ENCODE measurements around the gene EVPL.

Gene EVPL

DNA sequence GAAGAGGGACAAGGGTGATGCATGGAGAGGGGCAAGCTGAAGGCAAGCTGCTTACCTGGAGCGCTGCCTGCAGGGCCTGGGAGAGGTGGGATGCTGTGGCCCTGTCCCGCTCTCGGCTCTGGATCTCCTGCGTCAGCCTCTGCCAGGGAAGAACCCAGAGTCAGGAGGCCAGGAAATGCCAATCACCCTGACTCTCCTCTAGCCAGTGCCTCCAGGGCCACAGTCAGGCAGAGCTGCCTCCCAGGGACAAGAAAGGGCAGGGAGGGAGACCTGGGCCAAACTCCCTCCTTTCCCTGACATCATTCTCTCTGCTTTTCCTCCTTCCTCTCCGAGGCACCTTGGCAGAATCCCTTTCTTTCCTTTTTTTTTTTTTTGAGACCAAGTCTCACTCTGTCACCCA is 15.2 kb downstream of the EVPL start:
- Mint-ChIP-seq H3K27me3 (no peaks in the 10 kb centered on the region), H3K4me3 (no peak overlapping the region), H3K27ac (no peak overlapping the region), H3K36me3 (no peaks in the 10 kb centered on the region), H3K4me1 (peaks cover 6% of the 10 kb centered on the region), H3K9me3 (no peaks in the 10 kb centered on the region)

DNA sequence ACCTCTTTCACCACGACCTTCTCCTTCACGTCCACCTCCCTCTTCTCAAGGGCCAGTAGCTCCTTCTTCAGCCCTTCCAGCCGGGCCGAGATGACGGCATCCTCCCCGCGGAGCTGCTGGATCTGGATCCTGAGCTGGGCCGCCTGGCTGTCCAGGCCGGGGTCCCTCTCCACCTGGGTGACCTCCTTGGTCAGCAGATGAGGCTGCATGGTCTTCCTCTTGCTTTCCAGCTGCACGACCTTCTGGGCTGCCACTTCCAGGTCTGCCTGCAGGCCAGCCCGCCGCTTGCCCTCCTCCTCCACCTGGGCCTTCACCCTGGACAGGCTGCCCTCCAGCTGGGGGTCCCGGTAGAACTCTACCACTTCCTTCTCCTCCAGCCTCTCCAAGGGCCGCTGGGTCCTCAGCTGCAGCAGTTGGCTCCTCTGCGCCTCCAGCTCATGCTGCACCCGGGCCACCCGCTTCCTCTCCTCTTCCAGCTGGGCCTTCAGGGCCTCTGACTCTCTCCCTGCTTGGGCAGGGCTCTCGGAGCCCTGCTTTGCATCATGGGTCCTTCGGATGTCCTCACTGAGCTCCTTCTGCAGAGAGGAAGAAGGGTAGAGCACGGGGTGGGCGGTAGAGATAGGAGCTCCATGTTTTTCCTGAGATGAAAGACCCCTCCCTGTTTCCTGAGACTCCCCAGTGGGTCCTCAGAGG is 17.0 kb downstream of the EVPL start:
- no peaks in the 10 kb centered on the region for H3K9me3 Mint-ChIP-seq
- no peaks in the 10 kb centered on the region for H3K27me3 Mint-ChIP-seq
- H3K4me1 Mint-ChIP-seq, result peaks cover 10% of the 10 kb centered on the region
- no peak overlapping the region for H3K4me3 Mint-ChIP-seq
- H3K36me3 Mint-ChIP-seq, result no peaks in the 10 kb centered on the region
- no peak overlapping the region for H3K27ac Mint-ChIP-seq

GRCh38 chr17:76009447-76009846 is 17.7 kb downstream of the EVPL start:
- no peaks in the 10 kb centered on the region for H3K36me3 Mint-ChIP-seq
- H3K27ac Mint-ChIP-seq, result no peak overlapping the region
- H3K4me3 Mint-ChIP-seq, result no peak overlapping the region
- H3K9me3 Mint-ChIP-seq, result no peaks in the 10 kb centered on the region
- no peaks in the 10 kb centered on the region for H3K27me3 Mint-ChIP-seq
- peaks cover 10% of the 10 kb centered on the region for H3K4me1 Mint-ChIP-seq

DNA sequence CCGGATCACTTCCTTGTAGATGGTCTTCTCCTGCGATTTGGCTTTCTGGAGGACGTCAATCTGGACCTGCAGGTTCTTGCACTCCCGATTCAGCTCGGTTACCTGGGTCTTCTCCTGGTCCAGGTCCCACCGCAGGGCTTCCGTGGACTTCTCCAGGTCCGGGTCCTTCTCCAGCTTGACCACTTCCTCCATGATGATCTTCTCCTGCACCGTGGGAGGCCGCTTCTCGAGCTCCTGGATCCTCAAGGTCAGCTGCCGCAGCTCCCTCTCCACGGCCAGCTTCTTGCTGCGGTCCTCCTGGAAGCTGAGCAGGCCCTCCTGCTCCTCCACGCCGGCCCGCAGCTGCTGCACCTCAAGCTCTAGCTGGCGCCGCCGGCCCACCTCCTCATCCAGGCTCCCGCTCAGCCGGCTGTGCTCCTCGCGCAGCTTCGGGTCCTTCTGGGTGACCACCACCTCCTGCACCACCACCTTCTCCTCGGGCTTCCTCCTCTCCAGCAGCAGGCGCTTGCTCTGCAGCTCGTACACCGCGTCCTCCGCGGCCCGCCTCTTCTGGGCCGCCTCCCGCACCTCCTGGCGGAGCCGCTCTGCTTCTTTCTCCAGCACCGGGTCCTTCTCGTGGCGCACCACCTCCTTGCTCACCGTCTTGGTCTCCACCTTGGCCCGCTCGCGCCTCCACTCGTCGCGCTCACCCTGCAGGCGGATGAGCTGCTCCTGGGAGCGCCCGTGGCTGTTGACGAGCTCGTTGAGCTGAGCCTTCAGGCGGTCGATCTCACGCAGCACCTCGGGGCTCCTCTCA is 18.3 kb downstream of the EVPL start:
- Mint-ChIP-seq H3K36me3 (no peaks in the 10 kb centered on the region), H3K9me3 (no peaks in the 10 kb centered on the region), H3K27ac (no peak overlapping the region), H3K4me1 (peaks cover 4% of the 10 kb centered on the region), H3K27me3 (no peaks in the 10 kb centered on the region), H3K4me3 (no peak overlapping the region)

DNA sequence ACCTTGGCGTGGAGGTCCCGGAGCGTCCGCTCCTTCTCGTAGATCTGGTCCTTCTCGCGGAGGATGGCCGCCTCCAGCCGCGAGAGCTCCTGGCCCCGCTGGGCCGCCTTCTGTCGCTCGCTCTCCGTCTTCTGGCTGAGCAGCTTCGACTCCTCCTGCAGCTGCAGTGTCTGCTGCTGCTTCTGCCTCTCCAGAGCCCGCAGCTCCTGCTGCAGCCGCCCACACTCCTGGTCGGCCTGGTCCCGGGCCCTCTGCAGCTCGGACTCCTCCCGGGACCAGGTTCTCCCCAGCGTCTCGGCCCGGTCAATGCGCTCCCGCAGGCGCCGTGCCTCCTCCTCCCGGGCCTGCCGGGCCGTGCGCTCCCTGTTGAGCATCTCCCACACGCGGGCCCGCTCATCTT is 18.9 kb downstream of the EVPL start:
- Mint-ChIP-seq H3K9me3 (no peaks in the 10 kb centered on the region), H3K4me3 (no peak overlapping the region), H3K27me3 (no peaks in the 10 kb centered on the region), H3K36me3 (no peaks in the 10 kb centered on the region), H3K27ac (no peak overlapping the region), H3K4me1 (peaks cover 4% of the 10 kb centered on the region)

- Mint-ChIP-seq H3K4me1 (peaks cover 4% of the 10 kb centered on the region), H3K9me3 (no peaks in the 10 kb centered on the region), H3K27ac (no peak overlapping the region), H3K4me3 (no peak overlapping the region), H3K27me3 (no peaks in the 10 kb centered on the region), H3K36me3 (no peaks in the 10 kb centered on the region)
These were observed 19.3 kb downstream of the EVPL start for GRCh38 chr17:76007850-76008165.

DNA sequence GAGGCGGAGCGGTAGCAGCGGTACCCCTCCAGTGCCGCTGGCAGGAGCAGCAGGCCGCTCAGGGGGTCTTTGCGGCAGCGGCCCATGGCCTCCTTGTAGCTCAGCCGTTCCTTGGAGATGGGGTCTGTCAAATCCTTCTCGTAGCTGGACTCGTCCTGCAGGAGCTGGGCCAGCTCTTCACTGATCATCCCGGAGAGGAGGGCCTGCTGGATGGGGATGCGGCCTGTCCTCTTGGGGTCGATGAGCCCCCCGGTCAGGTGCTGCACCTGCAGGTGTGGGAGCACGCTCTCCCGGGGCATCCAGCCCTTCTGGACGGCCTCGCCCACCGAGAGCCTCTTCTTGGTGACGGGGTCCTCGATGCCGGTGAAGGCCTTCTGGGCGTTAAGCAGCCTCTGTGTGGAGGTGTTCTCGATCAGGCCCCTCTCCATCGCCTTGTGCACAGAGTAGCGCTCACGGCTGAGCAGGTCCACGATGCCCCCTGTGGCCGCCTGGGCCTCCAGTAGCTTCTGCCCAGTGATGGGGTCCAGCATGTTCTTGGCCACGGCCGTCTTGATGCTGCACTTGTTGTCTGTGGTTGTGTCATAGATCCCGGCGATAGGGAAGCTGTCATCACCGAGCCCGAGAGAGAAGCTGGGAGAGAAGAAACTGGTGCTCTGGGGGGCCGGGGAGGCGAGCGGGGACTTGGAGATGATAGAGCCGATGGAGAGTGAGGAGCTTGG is 19.8 kb downstream of the EVPL start:
- Mint-ChIP-seq H3K27me3 (no peaks in the 10 kb centered on the region), H3K9me3 (no peaks in the 10 kb centered on the region), H3K36me3 (no peaks in the 10 kb centered on the region), H3K27ac (no peak overlapping the region), H3K4me1 (peaks cover 4% of the 10 kb centered on the region), H3K4me3 (no peak overlapping the region)

DNA sequence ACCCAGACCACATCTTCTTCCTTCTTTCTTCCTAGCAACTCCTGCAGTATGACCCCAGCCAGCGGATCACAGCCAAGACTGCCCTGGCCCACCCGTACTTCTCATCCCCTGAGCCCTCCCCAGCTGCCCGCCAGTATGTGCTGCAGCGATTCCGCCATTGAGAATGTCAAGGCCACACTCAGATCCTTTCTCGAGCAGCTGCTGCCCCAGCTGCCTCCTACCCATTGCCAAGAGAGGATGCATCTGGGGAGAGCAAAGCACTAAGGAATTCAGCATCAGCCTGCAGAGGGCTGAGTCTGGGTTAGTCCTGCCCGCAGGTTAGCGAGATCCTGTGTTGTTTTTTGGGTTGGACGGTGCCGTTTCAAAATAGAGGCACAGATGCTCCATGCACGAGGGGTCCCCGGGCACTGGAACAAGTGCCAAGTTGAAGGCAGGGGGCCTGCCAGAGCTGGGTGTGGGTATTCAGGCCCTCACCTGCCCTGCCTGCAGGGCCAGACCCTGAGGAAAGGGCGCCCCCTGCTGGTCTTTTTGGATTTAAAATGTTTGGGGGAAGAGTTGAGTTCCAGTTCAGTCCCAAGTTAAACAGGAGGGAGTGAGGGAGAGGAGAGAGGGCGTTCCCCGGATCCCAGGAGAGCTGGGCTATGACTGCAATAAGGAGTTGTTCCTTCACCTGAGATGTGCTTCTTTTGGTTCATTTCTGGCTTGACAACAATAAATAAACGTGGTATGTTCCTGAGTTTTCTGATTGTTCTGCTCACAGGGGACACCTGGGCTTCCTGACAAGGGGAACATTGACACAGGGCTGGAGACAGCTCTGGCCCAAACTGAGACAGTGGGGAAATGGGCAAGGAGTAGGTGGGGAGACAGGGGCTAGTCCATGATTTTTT is 21.6 kb downstream of the EVPL start:
- Mint-ChIP-seq H3K9me3 (no peaks in the 10 kb centered on the region), H3K36me3 (no peaks in the 10 kb centered on the region), H3K4me3 (no peak overlapping the region), H3K4me1 (peaks cover 4% of the 10 kb centered on the region), H3K27me3 (no peaks in the 10 kb centered on the region), H3K27ac (no peak overlapping the region)

DNA sequence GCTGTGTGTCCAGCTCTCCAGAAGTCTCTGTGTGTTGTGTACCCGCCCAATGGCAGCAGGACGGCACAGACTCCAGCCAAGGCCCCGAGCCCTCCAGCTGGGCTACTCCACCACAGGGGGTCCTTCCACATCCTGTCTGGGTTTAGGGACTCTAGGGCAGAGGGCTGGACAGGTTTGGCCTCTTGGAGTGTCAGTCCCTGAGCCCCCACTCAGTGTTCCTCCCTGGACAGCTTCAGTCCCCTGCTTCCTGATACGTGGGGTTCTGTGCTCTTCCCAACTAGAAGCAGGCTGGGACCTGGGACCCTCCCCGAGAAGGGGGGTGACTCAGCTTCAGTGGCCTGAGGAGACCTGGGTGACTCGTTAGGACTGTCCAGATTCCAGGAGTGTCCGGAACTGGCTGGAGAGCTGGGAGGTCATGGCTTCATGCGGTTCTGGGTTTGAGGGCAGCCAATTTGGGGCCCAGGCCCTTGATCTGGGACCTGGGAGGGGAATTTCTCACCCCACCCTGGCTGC is 22.3 kb downstream of the EVPL start:
- Mint-ChIP-seq H3K9me3 (no peaks in the 10 kb centered on the region), H3K36me3 (no peaks in the 10 kb centered on the region), H3K4me3 (no peak overlapping the region), H3K4me1 (peaks cover 4% of the 10 kb centered on the region), H3K27ac (no peak overlapping the region), H3K27me3 (no peaks in the 10 kb centered on the region)

GRCh38 chr17:76003915-76004314 is 23.2 kb downstream of the EVPL start:
- Mint-ChIP-seq H3K9me3 (no peaks in the 10 kb centered on the region), H3K36me3 (no peaks in the 10 kb centered on the region), H3K4me1 (peaks cover 4% of the 10 kb centered on the region), H3K27me3 (no peaks in the 10 kb centered on the region), H3K4me3 (no peak overlapping the region), H3K27ac (no peak overlapping the region)

DNA sequence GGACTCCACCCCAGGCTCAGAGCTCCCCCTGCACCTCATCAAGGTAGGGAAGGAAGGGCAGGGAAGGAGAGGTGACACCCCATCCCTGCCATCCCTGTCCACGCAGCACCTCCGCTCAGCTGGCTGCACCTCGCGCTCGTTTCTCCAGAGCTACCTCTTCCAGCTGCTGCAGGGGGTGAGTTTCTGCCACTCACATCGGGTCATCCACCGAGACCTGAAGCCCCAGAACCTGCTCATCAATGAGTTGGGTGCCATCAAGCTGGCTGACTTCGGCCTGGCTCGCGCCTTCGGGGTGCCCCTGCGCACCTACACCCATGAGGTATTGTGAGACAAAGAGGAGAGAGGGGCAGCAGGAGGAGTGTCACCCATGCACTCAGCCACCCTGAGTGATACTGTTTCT is 25.0 kb downstream of the EVPL start:
- H3K27ac Mint-ChIP-seq, result no peak overlapping the region
- H3K36me3 Mint-ChIP-seq, result no peaks in the 10 kb centered on the region
- H3K4me1 Mint-ChIP-seq, result peaks cover 12% of the 10 kb centered on the region
- H3K9me3 Mint-ChIP-seq, result no peaks in the 10 kb centered on the region
- H3K27me3 Mint-ChIP-seq, result no peaks in the 10 kb centered on the region
- H3K4me3 Mint-ChIP-seq, result no peak overlapping the region

DNA sequence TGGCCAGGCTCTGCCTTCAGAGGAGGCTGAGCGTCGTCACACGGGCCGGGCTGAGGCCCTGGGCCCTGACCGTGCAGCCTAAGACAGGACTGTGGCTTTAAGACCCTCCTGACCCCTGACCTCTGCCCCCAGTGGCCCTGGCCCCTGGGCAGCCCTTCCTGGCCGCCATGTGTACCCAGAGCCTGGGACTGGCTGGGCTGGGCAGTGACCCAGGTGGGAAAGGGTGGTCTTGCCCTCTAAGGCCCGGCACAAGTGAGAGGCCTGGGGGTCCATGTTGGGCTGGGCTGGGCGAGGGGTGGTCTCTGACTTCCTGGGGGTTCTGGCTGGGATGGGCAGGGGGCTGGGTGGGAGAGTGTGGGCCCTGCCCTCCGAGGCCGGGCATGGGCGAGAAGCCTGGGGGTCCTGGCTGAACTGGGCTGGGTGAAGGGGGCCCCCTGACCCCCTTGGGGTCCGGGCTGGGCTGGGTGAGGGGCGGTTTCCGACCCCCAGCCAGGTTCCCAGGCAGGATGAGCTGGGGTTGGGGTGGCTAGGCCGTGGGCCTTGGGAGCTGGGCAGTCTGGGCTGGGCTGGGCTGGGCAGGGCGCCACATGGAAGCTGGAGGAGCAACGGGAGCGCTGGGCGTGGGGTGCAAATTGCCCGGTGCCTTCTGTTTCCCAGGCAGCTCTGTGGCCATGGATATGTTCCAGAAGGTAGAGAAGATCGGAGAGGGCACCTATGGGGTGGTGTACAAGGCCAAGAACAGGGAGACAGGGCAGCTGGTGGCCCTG is 26.2 kb downstream of the EVPL start, which contains the start of gene CDK3:
CDK3 (plus strand) TSS at position 101 of the 767 bp plus-strand sequence; CDS start at position 672, 571 bp downstream.
- Mint-ChIP-seq H3K4me1 (peaks cover 19% of the 10 kb centered on the region), H3K4me3 (no peak within 1 kb of the TSS), H3K27me3 (no peaks in the 10 kb centered on the region), H3K36me3 (no peaks in the 10 kb centered on the region), H3K27ac (no peak within 1 kb of the TSS), H3K9me3 (no peaks in the 10 kb centered on the region)

DNA sequence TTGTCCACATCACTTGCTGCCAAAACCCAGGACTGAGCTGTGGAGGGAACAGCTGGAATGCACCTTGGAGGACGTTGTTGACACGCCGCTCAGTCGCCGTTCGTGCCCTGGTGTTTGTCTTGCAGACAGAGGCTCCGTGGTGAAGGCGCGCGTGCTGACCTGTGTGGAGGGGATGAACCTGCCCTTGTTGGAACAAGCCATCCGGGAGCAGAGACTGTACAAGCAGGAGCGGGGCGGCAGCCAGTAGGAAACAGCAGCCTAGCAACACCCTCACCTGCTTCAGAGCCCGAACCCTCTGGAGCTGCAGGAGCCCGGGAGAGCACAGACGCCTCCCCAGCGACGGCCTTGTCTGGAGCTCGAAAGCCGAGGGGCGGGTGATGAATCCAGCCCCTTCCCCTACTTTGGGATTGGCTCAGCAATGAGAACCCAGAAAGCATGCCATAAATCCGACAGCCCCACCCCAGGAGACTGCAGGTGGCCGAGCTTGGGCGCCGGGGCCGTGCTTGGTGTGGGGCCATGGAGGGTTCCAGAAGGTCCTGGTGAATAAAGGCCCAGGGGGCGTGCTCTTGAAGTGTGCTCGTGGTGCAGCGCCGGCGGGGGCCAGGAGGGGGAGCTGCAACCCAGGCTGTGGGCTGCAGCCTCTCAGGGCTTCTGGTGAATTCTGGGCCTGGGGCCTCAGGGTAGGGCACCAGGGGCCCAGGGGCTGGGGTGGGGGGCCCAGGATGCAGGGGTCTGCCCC is 26.9 kb downstream of the EVPL start:
- Mint-ChIP-seq H3K36me3 (no peaks in the 10 kb centered on the region), H3K4me1 (peaks cover 15% of the 10 kb centered on the region), H3K27ac (no peak overlapping the region), H3K27me3 (no peaks in the 10 kb centered on the region), H3K9me3 (no peaks in the 10 kb centered on the region), H3K4me3 (no peak overlapping the region)

DNA sequence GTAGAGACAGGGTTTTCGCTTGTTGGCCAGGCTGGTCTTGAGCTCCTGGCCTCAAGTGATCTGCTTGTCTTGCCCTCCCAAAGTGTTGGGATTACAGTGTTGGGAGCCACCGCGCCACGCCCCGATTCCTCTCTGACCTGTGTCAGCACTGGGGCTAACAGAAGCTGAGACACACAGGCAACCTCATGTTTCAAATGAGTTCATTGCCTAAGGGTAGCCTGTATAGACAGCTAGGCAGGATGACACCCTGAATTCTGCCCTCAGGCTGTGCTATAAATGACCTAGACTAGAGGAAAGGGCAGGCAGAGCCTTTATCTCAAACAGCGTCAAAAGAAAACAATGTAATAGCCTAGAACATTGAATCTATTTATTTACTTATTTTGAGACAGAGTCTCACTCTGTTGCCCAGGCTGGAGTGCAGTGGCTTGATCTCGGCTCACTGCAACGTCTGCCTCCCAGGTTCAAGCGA is 28.7 kb downstream of the EVPL start:
- H3K4me1 Mint-ChIP-seq, result peaks cover 15% of the 10 kb centered on the region
- no peak overlapping the region for H3K4me3 Mint-ChIP-seq
- no peak overlapping the region for H3K27ac Mint-ChIP-seq
- H3K27me3 Mint-ChIP-seq, result no peaks in the 10 kb centered on the region
- no peaks in the 10 kb centered on the region for H3K36me3 Mint-ChIP-seq
- no peaks in the 10 kb centered on the region for H3K9me3 Mint-ChIP-seq

All from activated naive CD4-positive, alpha-beta T cell treated with anti-CD3 and anti-CD28 coated beads, Interleukin-2, amount 50 U/mL, for 24 hours (primary cell).